Measurements from ENCODE around the gene ANKFN1. TPM values are rescaled to one million over a fixed set of nuclear protein-coding genes. Genes with fewer than 3 reads are reported as not detected.

The ANKFN1 gene
- total and polyA plus RNA-seq, 10 of the 15 experiments (the other 5 are each of a cell fraction or from before 2014, with no cell fraction given), result 0.19 TPM; not detected in 9

- in situ Hi-C loops (cut with MboI), result no loop called here
- DNase-seq (ENCODE audit: low read depth, low spot score) (no peak), FAIRE-seq (no peak), ATAC-seq (no peak)
- Histone ChIP-seq H3K36me3 (ENCODE audit: control insufficient read depth in 2 of 2, insufficient read depth in 2 of 2, low read length in 1 of 2) (no peaks in the 10 kb centered on the region), H3K9me3 (replicated peaks; ENCODE audit: control insufficient read depth, insufficient read depth, low read length) (no peaks in the 10 kb centered on the region), H3K9ac (ENCODE audit: control insufficient read depth, insufficient read depth, low read length) (no peak overlapping the region), H3K27me3 (replicated peaks in 1 of 2; ENCODE audit: control insufficient read depth in 2 of 2, insufficient read depth in 2 of 2, low read length in 1 of 2) (no peaks in the 10 kb centered on the region), H3K4me2 (ENCODE audit: control insufficient read depth, insufficient read depth) (no peak overlapping the region), H3K79me2 (ENCODE audit: control insufficient read depth, insufficient read depth, low read length) (no peaks in the 10 kb centered on the region), H2AFZ (ENCODE audit: control insufficient read depth, low read depth, low read length) (no peak overlapping the region), H4K20me1 (ENCODE audit: control insufficient read depth, insufficient read depth) (no peaks in the 10 kb centered on the region), H3K4me3 (no peak overlapping the region), H3K4me1 (ENCODE audit: control insufficient read depth, insufficient read depth, low read length) (no peaks in the 10 kb centered on the region), H3K27ac (ENCODE audit: control insufficient read depth, insufficient read depth) (no peak overlapping the region)
- ChIA-PET CTCF (no interaction called here), RAD21 (ENCODE audit: unreplicated experiment) (no interaction called here), POLR2A (no interaction called here), SMC1A (ENCODE audit: uncharacterized antibody, unreplicated experiment) (no interaction called here)
- 67% methylated on average over 1 of the region's 1 CpG for WGBS (ENCODE audit: insufficient coverage, insufficient replicate concordance, low lambda C conversion rate, missing lambda C conversion rate)
- intact Hi-C loops (cut with micrococcal nuclease; ENCODE audit: unreplicated experiment), result no loop called here
- TF ChIP-seq PML (IDR thresholded peaks at IDR 0.05; ENCODE audit: low read length), result no peak
- no peak for TF ChIP-seq ZNF687 (IDR thresholded peaks at IDR 0.05)
- no TSS peak for BruUV-seq (replicated peaks)
Observed at GRCh38 chr17:56222255-56222654, 69.0 kb downstream of the ANKFN1 start.

- H2AFZ ChIP-seq (ENCODE audit: control insufficient read depth, low read depth, low read length), result no peak overlapping the region
- ATAC-seq, result no peak
- in situ Hi-C loops (cut with MboI), result no loop called here
- CTCF ChIA-PET, result no interaction called here
- POLR2A ChIA-PET, result no interaction called here
- H3K27me3 ChIP-seq (replicated peaks in 1 of 2; ENCODE audit: control insufficient read depth in 2 of 2, insufficient read depth in 2 of 2, low read length in 1 of 2), result no peaks in the 10 kb centered on the region
- RAD21 ChIA-PET (ENCODE audit: unreplicated experiment), result no interaction called here
- intact Hi-C loops (cut with micrococcal nuclease; ENCODE audit: unreplicated experiment), result no loop called here
- no peaks in the 10 kb centered on the region for H4K20me1 ChIP-seq (ENCODE audit: control insufficient read depth, insufficient read depth)
- 35% methylated on average over 4 of the region's 4 CpGs for WGBS (ENCODE audit: insufficient coverage, insufficient replicate concordance, low lambda C conversion rate, missing lambda C conversion rate)
- no peaks in the 10 kb centered on the region for H3K4me1 ChIP-seq (ENCODE audit: control insufficient read depth, insufficient read depth, low read length)
- FAIRE-seq, result no peak
- DNase-seq (ENCODE audit: low read depth, low spot score), result no peak
- no peak overlapping the region for H3K27ac ChIP-seq (ENCODE audit: control insufficient read depth, insufficient read depth)
- no peak overlapping the region for H3K4me3 ChIP-seq
- BruUV-seq (replicated peaks), result no TSS peak
- H3K9ac ChIP-seq (ENCODE audit: control insufficient read depth, insufficient read depth, low read length), result no peak overlapping the region
- SMC1A ChIA-PET (ENCODE audit: uncharacterized antibody, unreplicated experiment), result no interaction called here
- H3K9me3 ChIP-seq (replicated peaks; ENCODE audit: control insufficient read depth, insufficient read depth, low read length), result no peaks in the 10 kb centered on the region
- H3K4me2 ChIP-seq (ENCODE audit: control insufficient read depth, insufficient read depth), result no peak overlapping the region
- H3K36me3 ChIP-seq (ENCODE audit: control insufficient read depth in 2 of 2, insufficient read depth in 2 of 2, low read length in 1 of 2), result no peaks in the 10 kb centered on the region
- H3K79me2 ChIP-seq (ENCODE audit: control insufficient read depth, insufficient read depth, low read length), result no peaks in the 10 kb centered on the region
- TF ChIP-seq BHLHE40 (IDR thresholded peaks at IDR 0.05; ENCODE audit: borderline replicate concordance in 1 of 2, low read depth in 2 of 2, low read length in 1 of 2) (no peak), ZBTB11 (CRISPR knock-in tag; IDR thresholded peaks at IDR 0.05) (no peak), CBFB (IDR thresholded peaks at IDR 0.05; ENCODE audit: low read depth) (no peak), NRF1 (conservative IDR thresholded peaks at IDR 0.05; ENCODE audit: low read depth, low read length) (no peak), IKZF1 (conservative IDR thresholded peaks at IDR 0.05) (no peak), RBBP5 (conservative IDR thresholded peaks at IDR 0.05) (no peak), MYB (IDR thresholded peaks at IDR 0.05; ENCODE audit: borderline replicate concordance, low read depth, low read length) (no peak), ZNF217 (IDR thresholded peaks at IDR 0.05) (no peak), HDAC6 (IDR thresholded peaks at IDR 0.05; ENCODE audit: unreplicated experiment) (no peak)
Observed at GRCh38 chr17:56230660-56231059, 77.4 kb downstream of the ANKFN1 start.
